ENCODE measurements around the gene KRT7. TPM values are rescaled to one million over a fixed set of nuclear protein-coding genes. Genes with fewer than 3 reads are reported as not detected.

The KRT7 gene
- total RNA-seq, 4 donors from 2014 or later = 2.4 to 4.0 (median 3.7) TPM

- no peak for TF ChIP-seq CTCF (IDR thresholded peaks at IDR 0.05; ENCODE audit: low read depth)
These were observed 27.5 kb downstream of the KRT7 start for GRCh38 chr12:52260361-52261207.

DNA sequence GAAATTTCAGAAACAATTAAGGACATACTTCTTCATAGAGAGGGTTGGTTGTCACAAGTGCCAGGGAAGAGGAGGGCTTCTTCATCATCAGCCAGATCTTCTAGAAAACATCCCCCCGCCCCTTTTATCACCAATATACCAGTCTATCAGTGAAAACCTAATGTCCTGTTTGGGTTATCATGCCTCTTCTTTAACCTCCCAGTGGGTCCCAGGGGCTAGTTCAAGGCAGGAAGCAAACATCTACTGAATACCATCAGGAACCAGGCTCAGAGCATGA, 28.1 kb downstream of the KRT7 start:
- no peak for TF ChIP-seq CTCF (IDR thresholded peaks at IDR 0.05; ENCODE audit: low read depth)

- no peak for TF ChIP-seq CTCF (IDR thresholded peaks at IDR 0.05; ENCODE audit: low read depth)
These were observed 29.2 kb downstream of the KRT7 start for GRCh38 chr12:52262286-52262685.

- TF ChIP-seq CTCF (IDR thresholded peaks at IDR 0.05; ENCODE audit: low read depth) = no peak
These were observed 30.9 kb downstream of the KRT7 start for GRCh38 chr12:52263761-52264434.

- no peak for TF ChIP-seq CTCF (IDR thresholded peaks at IDR 0.05; ENCODE audit: low read depth)
These were observed 31.4 kb downstream of the KRT7 start for GRCh38 chr12:52264435-52264825.

GRCh38 chr12:52266514-52266913, 33.5 kb downstream of the KRT7 start:
- no peak for TF ChIP-seq CTCF (IDR thresholded peaks at IDR 0.05; ENCODE audit: low read depth)

- no peak for TF ChIP-seq CTCF (IDR thresholded peaks at IDR 0.05; ENCODE audit: low read depth)
These were observed 34.2 kb downstream of the KRT7 start for GRCh38 chr12:52267266-52267665.

All from subcutaneous adipose tissue (tissue), 4 donors.